B cell (primary cell): Measurements from ENCODE around the gene TBC1D25.

Source experiments
- CTCF ChIP-seq: fragments of 200-600 bp; IDR thresholded peaks from one replicate; pipeline ENCODE4 v1.8.0; 2022; ENCODE audit warnings: antibody characterized with exemption, mild to moderate bottlenecking
- EZH2 ChIP-seq: IDR thresholded peaks from 2 replicates; pipeline ENCODE4 v1.6.1; 2012; ENCODE audit warnings: borderline replicate concordance, low read depth, mild to moderate bottlenecking, moderate library complexity, low read length; ENCODE audit not compliant: insufficient read depth, poor library complexity, severe bottlenecking

GRCh38 chrX:48576108-48576507 lies 36.6 kb downstream of the TBC1D25 start:
- TF ChIP-seq CTCF (no peak), EZH2 (no peak)
